OCI-LY7 (cell line): Measurements from ENCODE around the gene FBLN1.

Experiments
- EZH2phosphoT487 ChIP-seq: fragments of 200-600 bp; sonication (generic); IDR thresholded peaks from 2 replicates; pipeline ENCODE4 v1.6.1; 2018; ENCODE audit warnings: low read depth, borderline replicate concordance, mild to moderate bottlenecking, mixed run types, antibody characterized with exemption, low read length, moderate library complexity, mixed read lengths
- TF ChIP-seq, protein P1 (sequence below): fragments of 200-600 bp; sonication (generic); conservative IDR thresholded peaks from 2 replicates; pipeline ENCODE4 v1.5.1; 2014; ENCODE audit warnings: mild to moderate bottlenecking, antibody characterized with exemption, low read length, moderate library complexity, mixed read lengths

GRCh38 chr22:45597460-45598192 is 94.9 kb downstream of the FBLN1 start:
- TF ChIP-seq EZH2phosphoT487 = no peak
- TF ChIP-seq, protein P1, sequence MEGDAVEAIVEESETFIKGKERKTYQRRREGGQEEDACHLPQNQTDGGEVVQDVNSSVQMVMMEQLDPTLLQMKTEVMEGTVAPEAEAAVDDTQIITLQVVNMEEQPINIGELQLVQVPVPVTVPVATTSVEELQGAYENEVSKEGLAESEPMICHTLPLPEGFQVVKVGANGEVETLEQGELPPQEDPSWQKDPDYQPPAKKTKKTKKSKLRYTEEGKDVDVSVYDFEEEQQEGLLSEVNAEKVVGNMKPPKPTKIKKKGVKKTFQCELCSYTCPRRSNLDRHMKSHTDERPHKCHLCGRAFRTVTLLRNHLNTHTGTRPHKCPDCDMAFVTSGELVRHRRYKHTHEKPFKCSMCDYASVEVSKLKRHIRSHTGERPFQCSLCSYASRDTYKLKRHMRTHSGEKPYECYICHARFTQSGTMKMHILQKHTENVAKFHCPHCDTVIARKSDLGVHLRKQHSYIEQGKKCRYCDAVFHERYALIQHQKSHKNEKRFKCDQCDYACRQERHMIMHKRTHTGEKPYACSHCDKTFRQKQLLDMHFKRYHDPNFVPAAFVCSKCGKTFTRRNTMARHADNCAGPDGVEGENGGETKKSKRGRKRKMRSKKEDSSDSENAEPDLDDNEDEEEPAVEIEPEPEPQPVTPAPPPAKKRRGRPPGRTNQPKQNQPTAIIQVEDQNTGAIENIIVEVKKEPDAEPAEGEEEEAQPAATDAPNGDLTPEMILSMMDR = no peak
